ENCODE data around the gene HAND2.

Gene HAND2

DNA sequence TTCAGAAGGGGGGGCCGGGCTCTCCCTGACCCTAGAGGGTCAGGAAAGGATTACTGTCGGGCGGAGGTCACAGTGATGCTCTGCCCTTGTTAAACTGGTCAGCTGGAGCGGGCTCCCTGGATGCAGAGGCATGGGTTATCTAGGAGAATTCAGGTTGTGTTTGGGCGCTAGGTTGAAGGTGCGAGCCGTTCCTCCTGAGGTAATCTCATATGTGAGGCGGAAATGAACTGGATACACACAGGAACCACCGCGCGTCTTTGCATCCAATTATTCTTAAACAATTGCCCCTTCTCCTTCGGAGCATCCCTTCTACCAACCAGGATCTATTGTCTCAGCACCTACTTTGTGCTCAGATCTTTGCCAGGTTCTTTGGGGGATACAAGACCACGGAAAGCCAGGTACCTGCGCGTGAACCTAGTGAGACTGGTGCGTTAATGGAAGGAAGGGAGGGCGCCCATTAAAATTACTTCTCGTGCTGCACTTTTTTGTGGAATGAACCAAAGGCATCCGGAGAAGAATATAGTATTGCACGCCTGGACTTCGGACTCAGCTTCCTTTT lies 28.4 kb downstream of the HAND2 start:
- DNase-seq = no peak

DNA sequence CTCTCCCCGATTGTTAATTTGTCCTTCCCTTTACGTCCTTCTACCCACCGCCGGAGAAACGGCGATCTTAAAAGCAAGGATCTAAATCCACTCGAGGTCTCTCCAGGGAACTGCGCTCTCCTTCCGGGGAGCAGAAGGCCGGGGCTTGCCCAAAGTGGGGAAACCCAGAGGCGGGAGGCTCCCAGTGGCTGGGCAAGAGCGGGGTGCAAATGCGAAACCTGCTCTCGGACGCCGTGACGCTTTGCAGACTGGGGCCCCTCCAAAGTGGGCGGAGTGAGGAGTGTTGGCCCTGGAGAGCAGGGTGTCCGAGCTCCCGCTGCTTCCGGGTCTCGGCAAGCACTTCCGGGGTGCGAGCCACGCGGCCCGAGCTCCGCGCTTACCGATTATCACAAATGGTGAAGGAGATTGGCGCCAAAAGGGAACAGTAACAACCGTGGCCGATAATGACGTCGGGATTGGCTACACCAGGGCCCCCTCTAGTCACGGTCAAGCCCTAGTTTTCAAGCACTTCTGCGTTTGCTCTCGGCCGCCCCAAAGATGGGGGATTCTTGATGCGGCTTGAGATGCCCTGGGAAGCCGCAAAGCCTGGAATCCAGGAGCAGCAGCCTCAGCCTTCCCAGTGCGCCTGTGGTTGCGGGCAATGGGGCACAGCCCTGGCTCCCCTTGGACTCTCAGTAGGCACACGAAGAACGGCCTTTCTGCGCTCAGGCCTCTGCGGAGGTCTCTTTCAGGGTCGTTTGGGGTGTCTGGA lies 29.0 kb downstream of the HAND2 start:
- DNase-seq = peak; percentile 81

DNA sequence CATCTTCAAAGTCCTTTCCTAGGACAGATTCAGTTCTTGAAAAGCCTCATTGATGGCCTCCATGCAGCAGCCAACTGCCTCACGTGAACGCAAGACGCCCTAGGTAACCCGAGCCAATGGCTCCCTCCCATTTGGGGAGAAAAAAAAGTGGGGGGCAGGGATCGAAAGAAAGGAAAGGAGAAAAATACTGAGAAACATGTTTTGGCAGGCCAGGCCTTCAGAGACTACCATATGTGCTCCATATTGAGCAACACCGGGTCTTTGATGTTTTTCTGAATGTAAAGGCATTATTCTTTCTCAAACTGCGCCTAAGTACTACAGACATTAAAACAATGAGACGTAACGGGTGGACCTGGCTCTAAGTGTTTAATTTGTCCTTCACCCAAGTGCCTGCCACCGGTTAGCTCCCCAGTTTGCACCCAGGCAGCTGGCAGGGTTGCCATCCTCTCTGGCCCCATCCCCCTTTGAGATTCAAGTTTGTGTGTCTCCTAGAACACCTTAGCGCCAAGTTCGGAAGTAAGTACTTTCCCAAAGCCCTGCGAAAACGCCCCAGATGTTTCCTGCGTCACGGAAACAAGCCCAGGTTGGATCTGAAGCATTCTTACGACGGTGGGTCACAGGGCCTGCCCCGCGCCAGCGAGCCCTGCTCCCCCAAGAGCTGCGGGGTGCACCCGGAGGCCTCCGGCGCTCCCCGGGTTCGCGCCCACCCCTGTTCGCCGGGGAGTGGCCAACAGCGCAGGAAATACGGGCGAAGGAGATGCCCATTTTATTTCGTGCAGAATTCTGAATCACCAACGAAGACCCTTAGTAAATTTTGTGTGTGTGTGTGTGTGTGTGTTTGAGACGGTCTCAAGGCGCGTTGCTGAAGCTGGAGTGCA lies 30.1 kb downstream of the HAND2 start:
- peak; percentile 34 for DNase-seq

DNA sequence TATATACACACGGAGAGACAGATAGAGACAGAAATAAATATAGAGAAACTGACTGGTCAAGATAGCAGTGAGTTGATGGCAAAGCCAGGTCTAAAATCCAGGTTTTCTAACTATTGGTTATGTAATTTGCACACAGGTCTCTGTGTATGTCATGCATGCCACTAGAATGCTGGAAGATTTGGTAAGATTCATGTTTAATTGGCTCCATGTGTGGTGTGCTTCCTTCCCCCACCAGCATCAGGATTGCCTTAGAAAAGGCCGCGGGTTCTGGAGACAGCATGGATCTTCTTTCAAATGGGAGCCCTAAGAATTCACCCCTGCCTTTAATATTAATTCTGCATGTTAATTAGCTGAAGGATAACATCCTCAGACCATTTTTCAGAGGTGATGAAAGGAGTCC lies 31.3 kb downstream of the HAND2 start:
- no peak for DNase-seq

DNA sequence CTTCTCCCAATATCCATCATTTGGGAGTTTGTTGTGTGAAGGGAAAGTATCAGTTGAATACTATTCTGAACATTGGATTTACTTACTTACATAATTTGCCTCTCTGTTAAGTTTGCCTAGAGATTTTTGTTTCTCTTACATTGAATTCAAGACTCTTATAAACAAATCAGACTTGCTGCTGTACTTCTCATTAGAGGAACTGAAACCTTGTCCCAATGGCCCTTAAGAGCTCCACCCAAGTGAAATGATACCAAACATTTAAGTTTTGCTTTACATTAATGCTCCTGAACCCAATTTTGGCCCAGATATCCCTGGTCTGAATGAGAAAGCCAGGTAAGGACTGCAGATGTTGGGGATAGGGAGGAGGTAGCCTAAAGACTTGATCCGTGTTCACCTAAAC lies 32.0 kb downstream of the HAND2 start:
- DNase-seq = no peak

DNA sequence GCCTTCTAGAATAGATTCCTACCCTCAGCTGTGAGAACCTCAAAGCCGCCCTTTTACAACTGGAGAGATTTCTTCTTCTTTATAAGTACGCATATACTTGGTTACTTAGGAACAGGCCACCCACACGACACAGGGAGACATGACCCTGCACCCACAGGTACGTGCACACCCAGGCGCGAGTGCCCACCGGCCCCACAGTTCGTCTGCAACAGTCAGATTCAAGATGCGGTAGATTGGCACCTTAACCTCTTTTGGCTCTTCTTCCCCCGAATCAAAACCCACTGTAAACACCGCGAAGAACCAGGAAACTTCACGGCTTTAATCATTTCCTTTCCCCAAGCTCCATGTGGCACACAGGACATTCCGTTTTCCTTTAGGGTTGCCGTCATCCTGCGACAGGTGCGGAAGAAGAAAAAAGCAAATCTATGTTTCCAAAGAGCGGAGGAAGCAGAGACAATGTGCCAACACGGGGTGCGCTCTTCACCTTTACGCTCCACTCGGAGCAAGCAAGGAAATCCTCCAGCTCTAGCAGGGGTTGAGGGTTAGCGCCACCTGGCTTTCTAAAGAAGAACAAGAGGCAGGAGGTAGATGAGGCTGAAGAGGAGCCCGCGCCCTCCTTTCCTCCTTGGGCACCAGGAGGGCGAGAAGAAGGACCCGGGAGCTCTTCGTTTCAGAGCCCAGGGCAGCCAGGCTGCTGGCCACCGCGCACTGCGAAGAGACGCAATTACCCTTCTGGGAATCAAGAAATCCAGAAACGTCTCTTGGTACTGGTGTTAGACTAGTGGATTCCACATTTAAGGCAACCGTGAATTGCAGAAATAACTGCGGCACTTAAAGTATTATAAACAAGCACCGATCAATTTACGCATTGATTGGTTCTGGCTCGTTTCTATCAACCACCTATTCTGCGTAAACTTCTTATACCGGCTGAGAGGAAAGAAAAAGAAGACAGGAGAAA lies 35.7 kb downstream of the HAND2 start:
- DNase-seq = peak; percentile 77

DNA sequence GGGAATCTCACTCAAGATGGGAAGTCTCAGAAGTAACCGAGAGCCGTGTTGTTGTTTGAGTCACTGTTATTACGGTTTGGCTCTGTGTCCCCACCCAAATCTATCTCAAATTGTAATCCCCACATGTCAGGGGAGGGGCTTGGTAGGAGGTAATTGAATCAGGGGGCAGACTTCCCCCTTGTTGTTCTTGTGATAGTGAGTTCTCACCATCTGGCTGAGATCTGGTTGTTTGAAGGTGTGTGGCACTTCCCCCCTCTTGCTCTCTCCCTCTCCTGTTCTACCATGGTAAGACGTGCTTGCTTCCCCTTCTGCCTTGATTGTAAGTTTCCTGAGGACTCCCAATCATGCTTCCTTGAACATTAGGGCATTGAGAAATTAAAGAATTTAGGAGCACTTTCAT lies 37.0 kb downstream of the HAND2 start:
- DNase-seq = no peak

DNA sequence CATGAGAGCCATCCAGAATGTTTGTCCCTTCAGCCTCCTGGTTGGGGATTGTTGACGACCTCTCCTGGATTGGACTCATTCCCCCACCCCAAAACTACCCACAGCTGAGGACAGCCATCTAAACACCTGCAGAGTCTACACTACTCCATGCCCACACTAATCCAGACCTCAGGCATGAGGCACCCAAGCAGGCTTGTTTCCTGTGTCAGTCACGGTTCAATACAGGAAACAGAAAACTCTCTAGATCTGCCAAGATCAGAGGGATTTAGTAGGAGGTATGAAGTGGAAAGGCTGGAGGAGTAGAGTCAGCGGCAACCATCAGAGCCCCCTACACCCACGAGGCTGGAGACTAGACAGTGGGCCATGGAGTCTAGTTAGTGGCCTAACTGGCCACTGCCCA lies 37.7 kb downstream of the HAND2 start:
- no peak for DNase-seq

DNA sequence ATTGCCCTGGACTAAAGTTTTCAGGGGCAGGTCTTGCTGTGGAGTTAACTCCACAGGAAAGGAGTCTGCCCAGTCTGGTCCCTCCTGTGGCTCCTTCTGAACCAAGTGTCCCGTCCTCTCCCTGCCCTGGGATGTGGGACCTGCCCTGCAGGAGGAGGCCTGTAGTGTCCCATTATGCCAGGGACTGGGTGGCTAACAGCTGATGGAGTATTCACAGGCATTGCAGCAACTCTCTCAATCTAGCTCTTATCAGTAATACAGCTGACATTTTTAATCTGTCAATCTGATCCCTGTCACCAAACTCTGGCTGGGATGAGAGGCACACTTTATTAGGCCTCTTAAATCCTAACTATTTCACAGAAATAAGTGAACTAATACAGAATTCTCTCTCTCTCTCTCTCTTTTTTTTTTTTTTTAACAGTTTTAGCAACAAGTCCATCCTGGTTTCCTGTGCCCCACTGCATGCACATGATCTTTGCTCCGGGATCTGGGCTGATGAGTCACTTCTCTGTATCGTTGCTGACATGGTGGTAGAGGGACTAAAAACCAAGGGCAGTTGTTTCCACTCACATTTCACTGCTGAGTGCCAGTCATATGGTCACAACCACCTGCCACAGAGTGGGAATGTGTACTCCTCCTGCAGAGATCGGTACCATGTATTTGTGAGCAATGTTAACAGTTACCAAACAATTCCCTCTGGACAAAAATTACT lies 39.1 kb downstream of the HAND2 start:
- DNase-seq = no peak

DNA sequence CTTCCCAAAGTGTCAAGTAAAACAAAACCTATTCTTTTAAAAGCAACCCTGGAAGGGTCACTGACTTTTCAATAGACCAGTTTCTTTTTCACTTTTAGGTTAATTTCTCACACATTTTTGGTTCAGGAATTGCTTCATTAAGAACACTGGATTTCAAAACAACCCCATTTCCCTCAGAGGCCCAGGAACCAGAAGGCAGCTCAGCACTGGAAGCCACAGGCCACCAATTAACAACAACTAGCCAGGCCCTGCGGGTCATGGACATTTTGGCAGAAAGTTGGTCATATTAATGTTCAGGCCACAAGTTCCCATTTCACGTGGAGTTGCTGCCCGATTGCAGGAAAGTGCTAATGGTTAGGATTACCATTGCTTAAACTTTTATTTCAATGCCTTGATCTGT lies 39.8 kb downstream of the HAND2 start:
- DNase-seq = no peak

DNA sequence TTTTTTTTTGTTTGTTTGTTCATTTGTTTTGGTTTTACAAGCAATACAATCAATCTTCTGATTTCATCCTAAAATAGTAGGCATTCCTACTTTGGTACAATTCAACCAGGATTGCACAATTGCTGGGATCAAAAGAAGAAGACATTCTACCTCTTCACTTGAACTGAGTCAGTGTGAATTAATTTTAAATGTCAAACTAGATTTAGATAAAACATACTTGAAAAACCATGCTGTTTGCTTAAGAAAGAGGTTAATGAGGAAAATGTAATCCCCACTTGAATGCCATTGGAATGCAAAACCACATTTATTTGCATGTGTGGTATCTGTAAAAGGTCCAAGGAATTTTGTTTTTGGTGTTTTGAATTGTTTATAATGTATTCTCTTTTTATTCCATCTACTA lies 40.5 kb downstream of the HAND2 start:
- no peak for DNase-seq

DNA sequence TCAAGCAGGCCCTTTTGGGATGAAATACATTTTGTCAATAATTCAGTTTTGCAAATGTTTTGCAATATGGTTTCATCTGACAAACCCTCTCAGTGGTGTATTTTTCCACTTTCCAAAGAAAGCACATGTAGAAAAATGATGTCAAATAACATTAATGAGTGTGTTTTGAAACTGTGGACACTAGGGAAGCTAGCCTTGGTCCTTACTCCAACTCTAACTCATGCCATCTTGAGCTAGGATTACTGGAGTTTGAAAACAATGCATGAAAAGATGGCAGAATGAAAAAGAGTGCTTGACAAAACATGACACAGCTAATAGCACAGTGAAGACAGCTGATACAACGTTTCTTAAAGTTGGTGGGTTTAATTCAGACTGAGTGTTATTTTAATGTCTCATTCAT lies 41.4 kb downstream of the HAND2 start:
- no peak for DNase-seq

DNA sequence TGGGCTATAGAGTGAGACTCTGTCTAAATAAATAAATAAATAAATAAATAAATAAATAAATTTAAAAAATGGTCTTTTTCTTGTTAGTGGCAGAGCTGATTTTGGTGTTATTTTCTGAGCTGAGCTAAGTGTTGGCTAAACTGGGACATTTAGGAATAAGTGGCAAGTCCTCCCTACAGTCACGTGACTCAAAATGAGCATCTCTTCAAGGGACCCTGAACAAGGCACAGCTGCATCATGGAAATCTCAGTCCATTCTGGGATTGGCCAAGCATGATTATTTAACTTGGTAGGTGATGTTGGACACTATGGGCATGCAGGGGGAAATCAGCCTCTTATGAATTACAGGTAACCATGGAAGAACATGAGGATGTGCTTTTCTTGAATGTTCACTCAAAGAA lies 42.0 kb downstream of the HAND2 start:
- no peak for DNase-seq

DNA sequence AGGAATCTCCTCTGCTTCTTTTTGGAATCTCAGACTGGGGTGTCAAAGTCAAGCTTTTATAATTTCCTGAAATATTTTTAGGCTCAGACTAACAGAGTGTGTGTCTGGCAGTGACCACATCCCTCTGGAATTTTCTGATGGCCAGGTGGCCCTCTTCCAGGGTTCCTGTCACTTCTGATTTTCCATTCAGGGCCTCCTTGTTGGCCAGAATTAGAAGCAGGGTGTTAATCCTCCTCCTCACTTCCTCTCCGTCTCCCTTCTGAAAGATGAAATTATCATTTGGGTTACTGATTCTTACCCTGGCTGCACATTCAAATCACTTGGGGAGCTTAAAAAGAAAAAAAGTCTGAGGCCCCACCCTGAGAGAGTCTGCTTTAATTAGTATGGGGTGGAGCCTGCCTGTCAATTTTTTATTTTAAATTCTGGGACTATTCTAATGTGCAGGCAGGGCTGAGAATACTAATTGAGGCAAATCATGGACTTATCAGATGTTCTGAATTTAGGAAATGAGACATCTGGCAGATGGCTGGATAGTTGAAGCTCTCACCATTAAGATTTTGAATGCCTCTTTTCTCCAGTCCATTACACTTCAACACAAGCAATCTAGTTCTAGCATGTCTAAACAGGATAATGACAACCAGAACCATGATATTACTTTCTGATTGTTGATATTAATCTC lies 43.2 kb downstream of the HAND2 start:
- DNase-seq = no peak

DNA sequence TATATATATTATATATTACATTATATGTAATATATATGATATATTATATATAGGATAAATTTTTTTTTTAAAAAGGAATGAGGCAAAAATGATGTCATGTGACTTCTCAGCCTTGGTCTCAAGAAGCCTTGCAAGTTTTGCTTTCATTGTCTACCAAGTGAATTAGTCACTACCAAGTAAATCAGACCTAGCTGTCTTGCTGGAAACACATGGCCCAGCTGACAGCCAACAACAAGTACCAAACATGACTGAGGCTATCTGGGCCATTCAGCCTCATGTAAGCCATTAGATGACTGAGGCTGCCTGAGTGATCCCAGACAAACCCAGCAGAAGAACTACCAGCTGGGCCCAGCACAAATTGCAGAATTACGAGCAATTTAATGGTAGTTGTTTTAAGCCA lies 44.9 kb downstream of the HAND2 start:
- no peak for DNase-seq

DNA sequence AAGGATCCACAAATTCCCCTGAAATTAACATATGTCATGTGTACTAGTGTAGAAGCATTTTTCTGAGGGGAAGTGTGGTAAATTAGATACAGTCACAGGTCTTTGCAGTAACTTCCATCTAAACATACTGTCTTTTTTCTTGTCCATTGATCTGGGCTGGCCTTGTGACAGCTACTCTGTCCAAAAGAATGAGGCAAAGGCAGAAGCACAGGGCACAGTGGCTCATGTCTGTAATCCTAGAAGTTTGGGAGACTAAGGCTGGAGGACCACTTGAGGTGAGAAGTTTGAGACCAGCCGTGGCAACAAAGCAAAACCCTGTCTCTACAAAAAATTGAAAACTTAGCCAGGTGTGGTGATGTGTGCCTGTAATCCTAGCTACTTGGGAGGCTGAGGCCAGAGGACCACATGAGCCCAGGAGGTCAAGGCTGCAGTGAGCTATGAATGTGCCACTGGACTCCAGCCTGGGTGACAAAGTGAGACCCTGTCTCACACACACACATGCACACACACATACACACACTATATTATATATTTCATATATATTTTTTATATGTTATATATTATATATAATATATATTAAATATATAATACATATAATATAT lies 47.6 kb downstream of the HAND2 start:
- DNase-seq = no peak

DNA sequence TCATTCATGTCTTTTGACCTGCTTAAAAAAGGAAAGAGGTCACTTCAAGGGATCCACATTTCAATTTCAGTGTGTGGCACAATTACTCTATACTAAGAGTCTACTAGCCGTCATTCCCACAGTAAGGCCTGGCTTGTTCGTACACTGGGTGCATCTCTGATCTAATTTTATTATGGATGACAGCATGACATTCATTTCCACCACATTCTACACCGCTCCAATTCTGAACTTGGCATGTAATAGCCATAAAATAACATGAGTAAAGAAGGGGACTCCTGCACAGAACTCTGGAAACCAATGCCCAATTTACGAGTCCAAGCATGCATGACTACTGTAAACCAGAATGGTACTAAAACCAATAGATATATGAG lies 51.1 kb downstream of the HAND2 start:
- no peak for DNase-seq

DNA sequence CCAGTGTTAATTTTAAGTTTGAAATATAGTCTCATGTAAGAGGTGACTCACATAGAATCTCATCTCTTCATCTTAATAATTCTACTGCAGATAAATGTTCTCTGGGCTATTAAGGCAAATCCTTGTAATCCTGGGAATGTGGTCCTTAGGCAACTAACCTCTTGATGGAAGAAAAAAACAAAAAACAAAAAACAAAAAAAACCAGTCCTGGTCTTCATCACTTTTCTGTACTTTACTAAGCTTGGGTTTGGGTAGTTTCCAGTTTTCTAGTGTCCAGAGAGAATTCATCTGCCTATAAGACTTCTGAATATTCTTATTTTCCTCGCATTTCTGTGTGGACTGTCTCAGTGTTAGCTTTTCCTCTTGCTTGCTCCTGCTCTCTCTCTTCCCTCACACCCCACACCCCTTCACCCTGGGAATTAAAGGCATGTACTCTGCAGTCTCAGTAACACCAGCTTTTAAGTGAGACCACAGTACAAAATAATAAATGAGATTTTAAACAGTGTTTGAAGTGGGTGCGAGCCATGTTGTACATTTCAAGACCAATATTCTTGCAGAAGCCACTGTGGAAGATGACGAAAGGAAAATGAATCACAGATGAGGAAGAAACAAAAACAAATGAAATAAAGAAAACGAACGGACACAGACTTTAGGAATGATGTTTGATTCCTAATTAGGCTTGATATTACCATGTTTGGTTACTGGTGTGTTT lies 51.7 kb downstream of the HAND2 start:
- DNase-seq = no peak

DNA sequence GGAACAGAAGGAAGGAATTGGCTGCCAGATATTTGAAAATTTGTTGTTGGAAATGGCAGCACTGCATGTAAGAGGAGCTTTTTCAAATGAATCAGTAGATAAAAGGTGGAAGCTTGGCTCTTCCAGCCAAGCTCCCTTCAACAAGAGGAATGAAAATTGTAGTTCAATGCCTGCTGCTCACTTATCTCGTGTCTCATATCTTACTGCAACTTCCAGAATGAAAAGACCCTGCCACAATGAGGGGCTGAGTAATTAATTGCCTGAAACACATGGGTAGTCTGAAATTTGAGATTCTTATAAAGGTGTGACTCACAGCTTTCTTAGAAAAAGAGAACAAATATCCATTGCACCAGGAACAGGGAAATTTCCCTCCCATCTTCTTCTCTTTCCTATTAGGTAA lies 53.0 kb downstream of the HAND2 start:
- DNase-seq = no peak

Measured in retina (tissue), 1 donor.